DOHH2 (cell line): ENCODE results near the gene STRIP1.

ENCODE experiments used
- H3F3A ChIP-seq: fragments of 200-600 bp; sonication (generic), shearing (Covaris generic); 2 replicates; pipeline ENCODE4 v1.6.0; 2016; ENCODE audit warnings: antibody characterized with exemption, mild to moderate bottlenecking; ENCODE audit not compliant: control insufficient read depth, insufficient read depth
- H3K27ac ChIP-seq: fragments of 200-600 bp; sonication (generic); 2 replicates; pipeline ENCODE4 v1.5.1; 2014; ENCODE audit warnings: low read depth, mild to moderate bottlenecking, low read length, moderate library complexity
- H3K27me3 ChIP-seq: fragments of 200-600 bp; sonication (generic); 2 replicates; pipeline ENCODE4 v1.6.1; 2014; ENCODE audit warnings: mild to moderate bottlenecking, low read length, mixed read lengths; ENCODE audit not compliant: control insufficient read depth
- H3K36me3 ChIP-seq: fragments of 200-600 bp; sonication (generic); 2 replicates; pipeline ENCODE4 v1.6.1; 2014; ENCODE audit warnings: mild to moderate bottlenecking, low read length, moderate library complexity, mixed read lengths; ENCODE audit not compliant: control insufficient read depth
- H3K4me1 ChIP-seq: fragments of 200-600 bp; sonication (generic); 2 replicates; pipeline ENCODE4 v1.6.1; 2014; ENCODE audit warnings: mild to moderate bottlenecking, low read length, mixed read lengths; ENCODE audit not compliant: control insufficient read depth
- H3K4me2 ChIP-seq: fragments of 200-600 bp; sonication (generic); 2 replicates; pipeline ENCODE4 v1.6.0; 2014; ENCODE audit warnings: mild to moderate bottlenecking, low read length, moderate library complexity
- H3K4me3 ChIP-seq: fragments of 200-600 bp; sonication (generic); 2 replicates; pipeline ENCODE4 v1.5.1; 2014; ENCODE audit warnings: mild to moderate bottlenecking, low read length, mixed read lengths
- H3K79me2 ChIP-seq: fragments of 200-600 bp; sonication (generic); 2 replicates; pipeline ENCODE4 v1.6.1; 2014; ENCODE audit warnings: mild to moderate bottlenecking, low read length, mixed read lengths; ENCODE audit not compliant: control insufficient read depth
- H3K9me2 ChIP-seq: fragments of 200-600 bp; sonication (generic); replicated peaks from 2 replicates; pipeline ENCODE4 v1.6.1; 2014; ENCODE audit warnings: mild to moderate bottlenecking, low read length, mixed read lengths; ENCODE audit not compliant: control insufficient read depth
- H3K9me3 ChIP-seq: fragments of 200-600 bp; sonication (generic); 2 replicates; pipeline ENCODE4 v1.6.1; 2014; ENCODE audit warnings: antibody characterized with exemption, low read length, mixed read lengths; ENCODE audit not compliant: control insufficient read depth, insufficient read depth
- H4K20me1 ChIP-seq: fragments of 200-600 bp; sonication (generic); 2 replicates; pipeline ENCODE4 v1.6.0; 2014; ENCODE audit warnings: low read depth, mild to moderate bottlenecking, antibody characterized with exemption, low read length, moderate library complexity; ENCODE audit not compliant: control insufficient read depth, insufficient read depth
- EZH2phosphoT487 ChIP-seq: fragments of 200-600 bp; sonication (generic); IDR thresholded peaks from 2 replicates; pipeline ENCODE4 v1.6.1; 2017; ENCODE audit warnings: borderline replicate concordance, mild to moderate bottlenecking, antibody characterized with exemption, low read length, moderate library complexity, mixed read lengths
- TF ChIP-seq, protein P1 (sequence below): fragments of 200-600 bp; sonication (generic); IDR thresholded peaks from one replicate; pipeline ENCODE4 v1.5.1; 2014; ENCODE audit warnings: antibody characterized with exemption, mild to moderate bottlenecking, low read depth, low read length; ENCODE audit not compliant: poor library complexity, severe bottlenecking

Gene STRIP1

DNA sequence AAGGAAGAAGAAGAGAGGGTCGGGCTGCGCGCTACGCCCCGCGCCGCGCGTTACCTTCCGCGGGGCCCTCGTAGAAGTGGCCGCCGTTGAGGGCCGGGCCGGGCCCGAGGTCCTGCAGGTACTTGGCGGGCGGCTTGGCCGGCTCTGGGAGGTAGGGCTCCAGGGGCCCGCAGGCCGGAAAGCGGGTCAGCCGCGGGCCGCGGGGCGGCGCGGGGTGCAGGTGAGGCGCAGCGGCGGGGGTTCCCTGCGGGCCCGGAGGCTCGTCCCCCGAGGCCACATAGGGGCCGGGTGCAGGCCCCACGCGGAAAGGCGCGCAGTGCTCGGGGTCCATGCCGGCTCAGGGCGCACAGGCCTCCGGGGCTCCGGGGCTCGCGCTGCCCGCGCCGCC, 35.9 kb downstream of the STRIP1 start:
- Histone ChIP-seq H3K36me3 (no peaks in the 10 kb centered on the region), H3K4me1 (no peaks in the 10 kb centered on the region), H3K27ac (no peak overlapping the region), H4K20me1 (no peaks in the 10 kb centered on the region), H3K27me3 (peaks cover 19% of the 10 kb centered on the region), H3F3A (no peaks in the 10 kb centered on the region), H3K9me3 (no peaks in the 10 kb centered on the region), H3K4me3 (no peak overlapping the region), H3K9me2 (no peaks in the 10 kb centered on the region), H3K4me2 (no peak overlapping the region), H3K79me2 (no peaks in the 10 kb centered on the region)
- no peak for TF ChIP-seq EZH2phosphoT487
- TF ChIP-seq, protein P1, sequence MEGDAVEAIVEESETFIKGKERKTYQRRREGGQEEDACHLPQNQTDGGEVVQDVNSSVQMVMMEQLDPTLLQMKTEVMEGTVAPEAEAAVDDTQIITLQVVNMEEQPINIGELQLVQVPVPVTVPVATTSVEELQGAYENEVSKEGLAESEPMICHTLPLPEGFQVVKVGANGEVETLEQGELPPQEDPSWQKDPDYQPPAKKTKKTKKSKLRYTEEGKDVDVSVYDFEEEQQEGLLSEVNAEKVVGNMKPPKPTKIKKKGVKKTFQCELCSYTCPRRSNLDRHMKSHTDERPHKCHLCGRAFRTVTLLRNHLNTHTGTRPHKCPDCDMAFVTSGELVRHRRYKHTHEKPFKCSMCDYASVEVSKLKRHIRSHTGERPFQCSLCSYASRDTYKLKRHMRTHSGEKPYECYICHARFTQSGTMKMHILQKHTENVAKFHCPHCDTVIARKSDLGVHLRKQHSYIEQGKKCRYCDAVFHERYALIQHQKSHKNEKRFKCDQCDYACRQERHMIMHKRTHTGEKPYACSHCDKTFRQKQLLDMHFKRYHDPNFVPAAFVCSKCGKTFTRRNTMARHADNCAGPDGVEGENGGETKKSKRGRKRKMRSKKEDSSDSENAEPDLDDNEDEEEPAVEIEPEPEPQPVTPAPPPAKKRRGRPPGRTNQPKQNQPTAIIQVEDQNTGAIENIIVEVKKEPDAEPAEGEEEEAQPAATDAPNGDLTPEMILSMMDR: no peak

GRCh38 chr1:110070671-110071242, 36.3 kb downstream of the STRIP1 start, which contains the start of gene ALX3:
ALX3 (minus strand) TSS chr1:110070672; CDS start chr1:110070612, 60 bp downstream.
- Histone ChIP-seq H3K9me2 (no peaks in the 10 kb centered on the region), H3K27ac (no peak within 1 kb of the TSS), H3K4me1 (no peaks in the 10 kb centered on the region), H3F3A (no peaks in the 10 kb centered on the region), H4K20me1 (no peaks in the 10 kb centered on the region), H3K79me2 (no peaks in the 10 kb centered on the region), H3K4me2 (no peak within 1 kb of the TSS), H3K27me3 (peaks cover 19% of the 10 kb centered on the region), H3K36me3 (no peaks in the 10 kb centered on the region), H3K4me3 (no peak within 1 kb of the TSS), H3K9me3 (no peaks in the 10 kb centered on the region)
- TF ChIP-seq, protein P1: no peak
- TF ChIP-seq EZH2phosphoT487: no peak

DNA sequence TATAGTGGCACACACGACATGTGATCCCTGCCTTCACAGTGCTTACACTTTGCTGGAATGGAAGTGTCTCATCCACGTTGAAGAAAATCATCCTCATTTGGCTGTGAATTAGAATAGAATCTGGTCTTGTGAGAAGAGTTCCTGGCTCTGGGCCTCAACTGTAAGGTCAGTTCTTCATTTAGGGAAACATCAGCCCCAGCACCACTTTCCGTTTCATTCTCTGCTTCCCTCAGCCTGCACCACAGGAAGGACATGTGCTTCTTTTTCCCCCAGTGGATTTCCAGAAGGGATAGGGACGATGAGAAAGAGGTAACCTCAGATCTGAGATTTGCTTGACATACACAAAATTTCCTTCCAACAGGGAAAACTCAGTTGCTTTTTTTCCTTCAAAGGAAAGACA, 39.7 kb downstream of the STRIP1 start:
- no peaks in the 10 kb centered on the region for H3K9me3 ChIP-seq
- peaks cover 15% of the 10 kb centered on the region for H3K27me3 ChIP-seq
- no peak overlapping the region for H3K4me2 ChIP-seq
- no peaks in the 10 kb centered on the region for H3K36me3 ChIP-seq
- H3K27ac ChIP-seq: no peak overlapping the region
- H3K4me1 ChIP-seq: no peaks in the 10 kb centered on the region
- H3F3A ChIP-seq: no peaks in the 10 kb centered on the region
- TF ChIP-seq, protein P1: no peak
- no peak for TF ChIP-seq EZH2phosphoT487
- H4K20me1 ChIP-seq: no peaks in the 10 kb centered on the region
- no peak overlapping the region for H3K4me3 ChIP-seq
- no peaks in the 10 kb centered on the region for H3K9me2 ChIP-seq
- H3K79me2 ChIP-seq: no peaks in the 10 kb centered on the region
